Stimulated activated naive CD8-positive, alpha-beta T cell treated with anti-CD3 and anti-CD28 coated beads, Interleukin-15, amount 100 ng/mL, for 72 hours (primary cell): ENCODE data around the gene EEF1AKMT2.

Experiments
- ATAC-seq: fragments of 150-1000 bp; cut with Tn5 transposase; 2 replicates; pipeline ENCODE4 v1.10.0; 2021; ENCODE audit warnings: mild to moderate bottlenecking, moderate library complexity
- DNase-seq, 2 donors: peaks; one replicate each; pipeline ENCODE4 v3.0.0; 2021 to 2022
- H3K27ac Mint-ChIP-seq, 2 donors: one replicate each; pipeline ENCODE4 v1.8.0; 2022; ENCODE audit warnings: mild to moderate bottlenecking in 2 of 2, mixed read lengths in 2 of 2, moderate library complexity in 2 of 2
- H3K27me3 Mint-ChIP-seq: one replicate; pipeline ENCODE4 v1.8.0; 2022; ENCODE audit warnings: mixed read lengths
- H3K4me1 Mint-ChIP-seq: one replicate; pipeline ENCODE4 v1.8.0; 2022; ENCODE audit warnings: mild to moderate bottlenecking, mixed read lengths
- H3K4me3 Mint-ChIP-seq, 2 donors: one replicate each; pipeline ENCODE4 v1.8.0; 2022; ENCODE audit warnings: mild to moderate bottlenecking in 2 of 2, mixed read lengths in 2 of 2, moderate library complexity in 1 of 2
- H3K9me3 Mint-ChIP-seq, 2 donors: one replicate each; pipeline ENCODE4 v1.8.0; 2022; ENCODE audit warnings: mixed read lengths in 2 of 2

Gene EEF1AKMT2

GRCh38 chr10:124708246-124708779 is 83.4 kb downstream of the EEF1AKMT2 start:
- no peak for DNase-seq
- no peaks in the 10 kb centered on the region for H3K9me3 Mint-ChIP-seq
- peaks cover 86% of the 10 kb centered on the region for H3K4me1 Mint-ChIP-seq
- no peaks in the 10 kb centered on the region for H3K27me3 Mint-ChIP-seq
- no peak for ATAC-seq
- peak overlapping the region; percentile 43 to 79 for H3K27ac Mint-ChIP-seq
- no peak overlapping the region for H3K4me3 Mint-ChIP-seq
